Measurements from ENCODE around the gene AARSD1. TPM values are rescaled to one million over a fixed set of nuclear protein-coding genes. Genes with fewer than 3 reads are reported as not detected.
"Not testable (repeated sequence)": the region's sequence is repeated elsewhere in the genome, so short reads cannot be mapped to it uniquely, and the experiment has no call there.

AARSD1 gene, protein sequence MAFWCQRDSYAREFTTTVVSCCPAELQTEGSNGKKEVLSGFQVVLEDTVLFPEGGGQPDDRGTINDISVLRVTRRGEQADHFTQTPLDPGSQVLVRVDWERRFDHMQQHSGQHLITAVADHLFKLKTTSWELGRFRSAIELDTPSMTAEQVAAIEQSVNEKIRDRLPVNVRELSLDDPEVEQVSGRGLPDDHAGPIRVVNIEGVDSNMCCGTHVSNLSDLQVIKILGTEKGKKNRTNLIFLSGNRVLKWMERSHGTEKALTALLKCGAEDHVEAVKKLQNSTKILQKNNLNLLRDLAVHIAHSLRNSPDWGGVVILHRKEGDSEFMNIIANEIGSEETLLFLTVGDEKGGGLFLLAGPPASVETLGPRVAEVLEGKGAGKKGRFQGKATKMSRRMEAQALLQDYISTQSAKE
- 10 to 100 TPM; 50.7 to 52.2 TPM for total RNA-seq

DNA sequence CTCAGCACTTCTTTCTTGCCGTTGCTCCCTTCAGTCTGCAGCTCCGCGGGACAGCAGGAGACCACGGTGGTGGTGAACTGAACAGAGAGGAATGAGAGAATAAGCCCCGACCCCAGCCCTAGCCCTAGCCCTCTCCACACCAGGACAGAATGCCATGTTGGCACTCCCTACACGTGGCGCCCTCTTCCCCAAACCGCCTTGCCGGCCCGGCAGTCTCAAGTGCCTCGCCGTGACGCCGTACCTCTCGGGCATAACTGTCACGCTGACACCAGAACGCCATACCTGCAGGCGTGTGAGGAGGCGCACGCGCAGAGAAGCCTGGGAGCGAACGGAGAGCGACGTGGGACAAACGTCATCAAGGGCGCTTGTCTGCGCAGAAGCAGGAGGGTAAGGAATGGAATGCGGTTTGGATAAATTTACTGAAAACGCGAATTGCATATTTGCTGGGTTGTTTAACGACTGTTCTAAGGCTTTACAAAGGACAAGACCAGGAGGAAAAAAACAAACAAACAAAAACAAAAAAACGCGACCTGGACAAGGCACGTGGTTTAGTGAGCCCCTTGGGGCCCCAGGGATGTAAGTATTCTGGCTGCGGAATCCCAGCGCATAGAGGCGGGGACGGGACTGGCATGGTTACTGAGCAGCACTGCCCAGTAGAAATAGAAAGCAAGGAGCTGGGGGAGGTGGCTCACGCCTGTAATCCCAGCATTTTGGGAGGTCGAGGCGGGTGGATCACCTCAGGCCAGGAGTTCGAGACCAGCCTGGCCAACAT is at the start of gene AARSD1:
Gene AARSD1 (minus strand): TSS at position 294 of the 772 bp plus-strand sequence. CDS start 14 bp downstream, at position 280.
- Mint-ChIP-seq H3K4me1 (ENCODE audit: low read depth) (peaks cover 29% of the 10 kb centered on the region), H3K27ac (peak within 1 kb of the TSS; percentile 82), H3K9me3 (no peaks in the 10 kb centered on the region), H3K36me3 (ENCODE audit: insufficient read depth in 2 of 2) (peaks cover 9 to 13% of the 10 kb centered on the region in 2 donors), H3K4me3 (peak within 1 kb of the TSS; percentile 84 to 93), H3K27me3 (ENCODE audit: low read depth) (no peaks in the 10 kb centered on the region)
- ATAC-seq (replicated peaks in 1 of 2) (peak; percentile 99), DNase-seq (peak; percentile 89 to 93)

DNA sequence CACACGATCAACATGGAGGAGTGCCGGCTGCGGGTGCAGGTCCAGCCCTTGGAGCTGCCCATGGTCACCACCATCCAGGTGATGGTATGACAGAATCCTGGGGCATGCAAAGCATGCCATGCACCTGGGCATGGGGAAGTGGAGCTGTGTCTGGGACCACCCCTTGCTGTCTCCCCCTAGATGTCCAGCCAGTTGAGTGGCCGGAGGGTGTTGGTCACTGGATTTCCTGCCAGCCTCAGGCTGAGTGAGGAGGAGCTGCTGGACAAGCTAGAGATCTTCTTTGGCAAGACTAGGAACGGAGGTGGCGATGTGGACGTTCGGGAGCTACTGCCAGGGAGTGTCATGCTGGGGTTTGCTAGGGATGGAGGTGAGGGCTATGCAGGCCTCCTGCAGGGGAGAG is 49.0 kb upstream of the AARSD1 start:
- Mint-ChIP-seq H3K9me3 (no peaks in the 10 kb centered on the region), H3K36me3 (ENCODE audit: insufficient read depth in 2 of 2) (peaks cover 0 to 3% of the 10 kb centered on the region in 2 donors), H3K27ac (no peak overlapping the region), H3K27me3 (ENCODE audit: low read depth) (no peaks in the 10 kb centered on the region), H3K4me1 (ENCODE audit: low read depth) (peaks cover 19% of the 10 kb centered on the region), H3K4me3 (no peak overlapping the region)
- ATAC-seq (replicated peaks in 1 of 2) (no peak), DNase-seq (no peak)

DNA sequence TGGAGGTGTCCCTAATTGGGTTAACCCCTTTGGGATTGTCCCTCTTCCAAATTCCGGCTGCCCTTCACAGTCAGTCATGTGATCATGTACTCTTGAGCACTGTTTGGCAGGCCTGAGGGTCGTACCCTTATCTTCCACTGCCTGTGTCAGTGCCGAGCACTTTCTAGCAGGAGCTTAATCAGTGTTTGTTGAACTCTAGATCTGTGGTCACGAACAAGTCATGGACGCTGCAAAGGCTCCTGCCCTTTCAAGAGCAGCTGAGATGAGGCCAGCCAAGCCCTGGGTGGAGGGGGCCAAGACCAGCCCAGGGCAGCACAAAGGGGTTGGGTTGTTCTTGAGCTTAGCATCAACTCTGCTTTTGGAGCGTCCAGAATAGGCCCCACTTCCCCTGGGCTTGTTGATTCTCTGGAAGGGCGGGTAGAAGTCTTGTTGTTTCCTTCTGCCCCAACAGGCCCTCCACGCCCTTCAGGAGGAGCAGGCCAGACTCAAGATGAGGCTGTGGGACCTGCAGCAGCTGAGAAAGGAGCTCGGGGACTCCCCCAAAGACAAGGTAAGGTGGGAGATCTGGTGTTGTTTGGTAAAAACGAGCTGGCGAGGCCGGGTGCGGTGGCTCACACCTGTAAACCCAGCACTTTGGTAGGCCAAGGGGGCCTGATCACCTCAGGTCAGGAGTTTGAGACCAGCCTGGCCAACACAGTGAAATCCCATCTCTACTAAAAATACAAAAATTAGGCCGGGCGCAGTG is 47.6 kb upstream of the AARSD1 start:
- ATAC-seq (replicated peaks in 1 of 2) (no peak), DNase-seq (no peak)
- Mint-ChIP-seq H3K27me3 (ENCODE audit: low read depth) (no peaks in the 10 kb centered on the region), H3K4me3 (no peak overlapping the region), H3K9me3 (no peaks in the 10 kb centered on the region), H3K27ac (no peak overlapping the region), H3K36me3 (ENCODE audit: insufficient read depth in 2 of 2) (peaks cover 0 to 3% of the 10 kb centered on the region in 2 donors), H3K4me1 (ENCODE audit: low read depth) (peaks cover 32% of the 10 kb centered on the region)

DNA sequence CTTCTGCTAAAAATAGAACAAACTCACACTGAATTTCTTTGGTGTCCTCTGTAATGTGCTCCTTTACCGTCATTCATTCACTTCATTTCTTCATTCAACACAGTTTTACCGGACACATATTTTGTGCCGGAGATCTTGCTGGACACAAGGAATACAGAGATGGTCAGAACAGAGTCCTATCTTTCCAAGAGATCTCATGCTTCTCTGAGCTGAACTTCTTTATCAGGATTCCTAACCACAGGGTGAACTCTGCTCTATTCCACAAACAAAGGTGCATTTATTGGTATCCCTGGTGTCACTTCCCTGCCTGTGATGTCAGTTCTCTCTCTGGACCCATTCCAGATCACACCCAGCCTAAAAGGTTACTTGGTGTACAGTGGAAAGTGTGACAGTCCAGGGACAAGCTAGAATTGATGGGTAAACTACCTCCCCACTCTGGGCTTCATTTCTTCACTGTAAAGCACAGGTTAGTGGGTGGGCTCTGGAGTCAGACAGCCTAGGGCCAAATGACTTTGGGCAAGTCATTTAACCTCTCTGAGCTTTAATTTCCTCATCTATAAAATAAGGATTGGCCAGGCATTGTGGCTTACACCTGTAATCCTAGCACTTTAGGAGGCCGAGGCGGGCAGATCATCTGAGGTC is 46.5 kb upstream of the AARSD1 start:
- no peak for ATAC-seq (replicated peaks in 1 of 2)
- Mint-ChIP-seq H3K27ac (no peak overlapping the region), H3K27me3 (ENCODE audit: low read depth) (no peaks in the 10 kb centered on the region), H3K9me3 (no peaks in the 10 kb centered on the region), H3K36me3 (ENCODE audit: insufficient read depth in 2 of 2) (peaks cover 3 to 5% of the 10 kb centered on the region in 2 donors), H3K4me3 (no peak overlapping the region), H3K4me1 (ENCODE audit: low read depth) (peaks cover 43% of the 10 kb centered on the region)
- no peak for DNase-seq

DNA sequence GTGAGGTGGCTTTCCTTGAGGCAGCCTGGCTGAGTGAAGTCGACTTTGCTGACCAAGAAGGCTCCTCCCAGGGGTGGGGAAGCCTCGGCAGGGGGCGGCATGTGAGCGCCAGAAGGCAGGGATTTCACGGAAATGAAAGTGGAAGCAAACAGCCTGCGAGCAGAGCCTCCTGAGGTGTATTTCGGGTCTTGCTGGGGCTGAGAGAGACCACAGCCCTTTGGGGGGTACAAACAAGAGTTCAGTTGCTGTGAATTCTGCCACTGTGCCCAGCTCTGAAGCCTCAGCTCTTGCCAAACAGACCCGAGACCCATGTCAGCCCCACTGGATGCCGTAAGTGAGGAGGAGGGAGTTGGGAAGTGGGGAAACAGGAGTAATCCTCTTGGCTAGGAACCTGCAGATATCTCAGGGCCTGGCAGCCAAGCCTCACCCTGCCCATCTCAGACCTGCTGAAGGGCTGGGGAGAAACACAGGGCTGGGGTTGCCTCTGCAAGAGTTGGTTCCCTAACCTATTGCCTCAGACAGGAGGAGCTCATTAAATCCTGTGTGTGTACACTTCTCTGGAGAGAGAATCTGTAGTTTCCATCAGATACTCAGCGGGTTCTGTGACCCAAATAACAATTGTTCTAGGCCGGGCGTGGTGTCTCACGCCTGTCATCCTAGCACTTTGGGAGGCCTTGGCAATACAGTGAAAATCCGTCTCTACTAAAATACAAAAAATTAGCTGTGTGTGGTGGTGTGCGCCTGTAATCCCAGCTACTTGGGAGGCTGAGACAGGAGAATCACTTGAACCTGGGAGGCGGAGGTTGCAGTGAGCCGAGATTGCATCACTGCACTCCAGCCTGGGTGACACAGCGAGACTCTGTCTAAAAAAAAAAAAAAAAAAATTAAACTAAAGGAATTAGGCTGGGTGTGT is 42.6 kb upstream of the AARSD1 start, which contains the start of gene IFI35:
Gene IFI35 (plus strand): TSS at position 146 of the 913 bp plus-strand sequence. CDS start 164 bp downstream, at position 310.
- no peaks in the 10 kb centered on the region for H3K27me3 Mint-ChIP-seq (ENCODE audit: low read depth)
- H3K27ac Mint-ChIP-seq: peak within 1 kb of the TSS; percentile 95
- H3K4me1 Mint-ChIP-seq (ENCODE audit: low read depth): peaks cover 58% of the 10 kb centered on the region
- H3K36me3 Mint-ChIP-seq (ENCODE audit: insufficient read depth in 2 of 2): peaks cover 5 to 6% of the 10 kb centered on the region in 2 donors
- H3K9me3 Mint-ChIP-seq: no peaks in the 10 kb centered on the region
- peak; percentile 96 to 97 for ATAC-seq (replicated peaks in 1 of 2)
- DNase-seq: peak; percentile 89 to 91
- peak within 1 kb of the TSS; percentile 95 to 100 for H3K4me3 Mint-ChIP-seq

DNA sequence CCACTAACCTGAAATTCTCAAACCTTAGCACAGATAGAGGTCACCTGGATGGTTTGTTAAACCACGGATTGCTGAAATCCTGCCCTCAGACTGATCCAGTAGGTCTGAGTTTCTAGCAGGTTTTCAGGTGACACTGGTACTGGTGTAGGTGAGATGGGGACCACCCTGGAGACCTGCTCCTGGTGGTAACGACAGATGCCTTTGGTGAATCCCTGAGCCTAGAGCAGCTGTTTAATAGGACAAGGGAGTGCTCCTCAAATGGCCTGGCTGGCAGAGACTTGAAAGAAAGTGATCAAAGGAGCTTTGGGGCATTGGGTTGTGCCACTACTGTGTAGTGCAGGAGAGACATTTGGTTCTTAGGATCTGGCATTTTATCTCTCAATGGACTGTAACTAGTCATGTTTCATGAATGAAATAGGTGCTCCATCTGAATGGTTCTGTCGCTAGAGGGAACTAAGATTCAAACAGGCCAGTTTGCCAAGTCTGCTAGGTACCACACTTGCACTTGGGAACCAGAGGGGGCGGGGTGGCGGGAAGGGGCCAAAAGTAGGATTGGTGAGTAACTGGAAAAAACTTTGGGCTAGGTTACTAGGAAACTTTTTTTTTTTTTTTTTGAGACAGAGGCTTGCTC is 39.4 kb upstream of the AARSD1 start:
- Mint-ChIP-seq H3K4me1 (ENCODE audit: low read depth) (peaks cover 69% of the 10 kb centered on the region), H3K4me3 (no peak overlapping the region), H3K36me3 (ENCODE audit: insufficient read depth in 2 of 2) (peaks cover 11 to 25% of the 10 kb centered on the region in 2 donors), H3K27me3 (ENCODE audit: low read depth) (no peaks in the 10 kb centered on the region), H3K27ac (peak overlapping the region; percentile 7), H3K9me3 (no peaks in the 10 kb centered on the region)
- ATAC-seq (replicated peaks in 1 of 2) (no peak), DNase-seq (no peak)

DNA sequence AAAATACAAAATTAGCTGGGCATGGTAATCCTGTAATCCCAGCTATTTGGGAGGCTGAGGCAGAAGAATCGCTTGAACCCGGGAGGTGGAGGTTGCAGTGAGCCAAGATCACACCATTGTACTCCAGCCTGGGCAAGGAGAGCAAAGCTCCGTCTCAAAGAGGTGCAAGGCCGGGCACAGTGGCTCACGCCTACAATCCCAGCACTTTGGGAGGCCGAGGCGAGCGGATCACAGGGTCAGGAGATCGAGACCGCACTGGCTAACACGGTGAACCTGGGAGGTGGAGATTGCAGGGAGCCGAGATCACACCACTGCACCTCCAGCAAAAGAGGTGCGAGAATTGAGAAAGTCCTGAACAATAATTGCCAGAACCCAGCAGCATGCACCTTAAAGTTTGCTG is 36.6 kb upstream of the AARSD1 start:
- not testable (repeated sequence) for DNase-seq; H3K27ac Mint-ChIP-seq; ATAC-seq (replicated peaks in 1 of 2); H3K4me3 Mint-ChIP-seq; H3K27me3 Mint-ChIP-seq (ENCODE audit: low read depth); H3K9me3 Mint-ChIP-seq
- peaks cover 52% of the 10 kb centered on the region for H3K4me1 Mint-ChIP-seq (ENCODE audit: low read depth)
- peaks cover 10 to 25% of the 10 kb centered on the region in 2 donors for H3K36me3 Mint-ChIP-seq (ENCODE audit: insufficient read depth in 2 of 2)

DNA sequence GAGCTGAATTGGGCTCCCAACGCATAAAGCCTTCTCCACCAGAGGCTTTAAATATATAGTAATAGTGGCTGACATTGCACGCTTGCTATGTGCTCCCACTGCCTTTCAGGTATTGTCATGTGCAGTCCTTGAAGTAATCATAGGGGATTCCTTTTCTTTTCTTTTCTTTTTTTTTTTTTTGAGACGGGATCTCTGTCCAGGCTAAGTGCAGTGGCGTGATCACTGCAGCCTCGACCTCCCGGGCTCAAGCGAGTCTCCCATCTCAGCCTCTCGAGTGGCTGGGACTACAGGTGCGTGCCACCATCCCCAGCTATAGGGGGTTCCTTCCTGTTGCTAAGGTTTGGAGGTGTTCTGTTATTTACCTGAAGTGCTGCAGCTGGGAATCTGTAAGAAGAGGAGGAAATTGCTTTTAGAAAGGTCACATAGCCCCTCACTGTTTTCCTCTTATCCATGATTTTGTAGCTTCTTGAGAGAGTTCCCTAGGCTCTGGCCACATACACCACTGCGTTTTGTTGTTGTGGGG is 34.8 kb upstream of the AARSD1 start:
- Mint-ChIP-seq H3K36me3 (ENCODE audit: insufficient read depth in 2 of 2) (peaks cover 10 to 25% of the 10 kb centered on the region in 2 donors), H3K9me3 (no peaks in the 10 kb centered on the region), H3K27me3 (ENCODE audit: low read depth) (no peaks in the 10 kb centered on the region), H3K4me3 (peak overlapping the region; percentile 77 to 92), H3K27ac (peak overlapping the region; percentile 99), H3K4me1 (ENCODE audit: low read depth) (peaks cover 57% of the 10 kb centered on the region)
- ATAC-seq (replicated peaks in 1 of 2) (no peak), DNase-seq (no peak)

DNA sequence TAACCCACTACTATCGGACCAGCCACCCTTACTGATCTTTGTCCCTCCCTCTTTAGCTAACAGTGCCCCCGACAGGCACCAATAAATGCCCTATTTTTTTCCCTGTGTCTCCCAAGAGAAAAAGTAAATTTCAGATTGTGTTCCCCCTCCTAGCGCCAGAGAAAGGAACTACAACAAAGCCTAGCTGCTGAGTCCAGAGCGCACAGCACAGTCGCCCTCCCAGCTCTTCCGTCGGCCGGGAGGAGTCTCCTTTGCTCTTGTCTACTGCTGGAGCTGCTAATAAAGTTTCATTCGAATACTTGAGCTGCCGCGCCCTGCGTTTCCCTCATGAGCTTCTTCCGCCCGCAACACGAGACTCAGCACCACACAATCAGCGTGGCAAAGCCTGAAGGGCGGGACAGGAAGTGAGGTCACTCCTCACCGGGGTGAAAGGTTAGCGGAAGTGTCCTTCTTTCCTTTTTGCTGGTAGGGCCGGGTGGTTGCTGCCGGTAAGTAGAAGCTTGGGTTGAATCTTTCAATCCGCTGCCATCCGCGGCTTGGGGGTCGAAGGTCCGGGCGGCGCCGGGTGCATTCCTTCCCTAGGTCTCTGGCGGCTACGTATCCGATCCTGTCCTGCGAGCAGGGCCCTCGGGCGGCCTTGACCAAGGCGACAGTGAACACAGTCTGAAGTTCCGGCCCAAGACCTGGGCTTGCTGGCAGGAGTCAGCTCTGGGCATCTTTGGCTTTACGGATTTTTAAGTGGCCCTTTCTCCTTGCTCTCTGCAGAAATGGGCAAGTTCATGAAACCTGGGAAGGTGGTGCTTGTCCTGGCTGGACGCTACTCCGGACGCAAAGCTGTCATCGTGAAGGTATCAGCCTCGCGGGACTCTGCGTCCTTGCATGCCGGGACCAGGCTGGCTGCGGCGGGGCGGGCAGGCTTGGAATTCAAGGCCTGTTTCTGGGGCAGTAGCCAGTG is 34.0 kb upstream of the AARSD1 start, which contains the start of gene RPL27:
Gene RPL27 (plus strand): TSS at position 436 of the 955 bp plus-strand sequence. CDS start 332 bp downstream, at position 768.
- DNase-seq: peak; percentile 97
- peak; percentile 98 to 99 for ATAC-seq (replicated peaks in 1 of 2)
- Mint-ChIP-seq H3K9me3 (no peaks in the 10 kb centered on the region), H3K4me1 (ENCODE audit: low read depth) (peaks cover 50% of the 10 kb centered on the region), H3K4me3 (peak within 1 kb of the TSS; percentile 77 to 92), H3K36me3 (ENCODE audit: insufficient read depth in 2 of 2) (peaks cover 7 to 25% of the 10 kb centered on the region in 2 donors), H3K27me3 (ENCODE audit: low read depth) (no peaks in the 10 kb centered on the region), H3K27ac (peak within 1 kb of the TSS; percentile 99)

DNA sequence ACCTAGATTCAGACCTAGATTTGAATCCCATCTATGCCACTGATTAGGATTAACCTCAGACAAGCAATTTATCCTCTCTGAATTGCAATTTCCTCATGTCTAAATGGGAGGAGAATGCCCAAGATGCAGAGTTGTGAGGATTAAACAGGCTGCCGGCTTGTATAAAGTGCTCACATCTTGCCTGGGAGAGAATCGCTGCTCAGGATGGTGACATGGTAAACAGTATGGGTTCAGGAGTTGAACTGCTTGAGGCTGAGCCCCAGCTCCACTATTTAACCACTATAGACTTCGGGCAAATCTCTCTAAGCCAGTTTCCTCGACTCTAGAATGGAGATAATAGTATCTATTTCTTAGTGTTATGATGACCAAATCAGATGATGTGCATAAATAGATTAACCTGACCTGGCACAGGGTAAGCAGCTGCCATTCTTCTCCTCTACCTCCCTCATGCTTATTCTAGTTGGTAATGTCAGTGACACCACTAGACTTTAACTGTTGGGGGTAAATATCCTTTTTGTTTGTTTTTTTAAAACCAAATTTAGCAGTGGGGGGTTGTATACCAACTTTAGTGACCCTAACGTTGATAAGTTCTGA is 33.2 kb upstream of the AARSD1 start:
- H3K27ac Mint-ChIP-seq: peak overlapping the region; percentile 99
- no peaks in the 10 kb centered on the region for H3K9me3 Mint-ChIP-seq
- no peaks in the 10 kb centered on the region for H3K27me3 Mint-ChIP-seq (ENCODE audit: low read depth)
- peak overlapping the region; percentile 77 to 92 for H3K4me3 Mint-ChIP-seq
- DNase-seq (no peak), ATAC-seq (replicated peaks in 1 of 2) (no peak)
- H3K36me3 Mint-ChIP-seq (ENCODE audit: insufficient read depth in 2 of 2): peaks cover 7 to 24% of the 10 kb centered on the region in 2 donors
- H3K4me1 Mint-ChIP-seq (ENCODE audit: low read depth): peaks cover 46% of the 10 kb centered on the region
